Neuronal stem cell (in vitro differentiated cells): Measurements from ENCODE around the gene FANCD2. TPM values are rescaled to one million over a fixed set of nuclear protein-coding genes. Genes with fewer than 3 reads are reported as not detected.
A peak's percentile ranks its signal among the peaks of the same experiment; 100 is the strongest.

Source experiments
- DNase-seq: peaks from one replicate; pipeline ENCODE4 v3.0.0-alpha.2; 2013; ENCODE audit warnings: low spot score
- H2AFZ ChIP-seq: one replicate; pipeline ENCODE4 v1.6.1; 2013; ENCODE audit warnings: mild to moderate bottlenecking, low read length, inconsistent platforms
- H2AK5ac ChIP-seq: 2 replicates; pipeline ENCODE4 v1.6.1; 2013; ENCODE audit warnings: low read depth, mild to moderate bottlenecking, inconsistent platforms, low read length, moderate library complexity, mixed read lengths
- H2BK120ac ChIP-seq: 2 replicates; pipeline ENCODE4 v1.6.1; 2013; ENCODE audit warnings: low read depth, mild to moderate bottlenecking, inconsistent platforms, low read length, moderate library complexity, mixed read lengths
- H2BK12ac ChIP-seq: one replicate; pipeline ENCODE4 v1.6.1; 2013; ENCODE audit warnings: low read length, inconsistent platforms
- H2BK15ac ChIP-seq: 2 replicates; pipeline ENCODE4 v1.6.1; 2013; ENCODE audit warnings: mild to moderate bottlenecking, low read length, inconsistent platforms, mixed read lengths
- H2BK5ac ChIP-seq: one replicate; pipeline ENCODE4 v1.6.1; 2013; ENCODE audit warnings: inconsistent platforms, mild to moderate bottlenecking, low read length, moderate library complexity
- H3K14ac ChIP-seq: one replicate; pipeline ENCODE4 v1.6.1; 2013; ENCODE audit warnings: low read length, inconsistent platforms
- H3K18ac ChIP-seq: 2 replicates; pipeline ENCODE4 v1.6.1; 2013; ENCODE audit warnings: low read length, inconsistent platforms
- H3K23ac ChIP-seq: 2 replicates; pipeline ENCODE4 v1.6.1; 2013; ENCODE audit warnings: low read depth, mild to moderate bottlenecking, mixed read lengths, low read length, inconsistent platforms; ENCODE audit not compliant: poor library complexity
- H3K27ac ChIP-seq: replicated peaks from 3 replicates; pipeline ENCODE4 v1.5.1; 2013; ENCODE audit warnings: low read length, inconsistent platforms
- H3K27me3 ChIP-seq, 3 experiments: 2 replicates each; pipeline ENCODE4 v1.6.1; 2013; ENCODE audit warnings: low read length in 3 of 3, mild to moderate bottlenecking in 2 of 3, inconsistent platforms in 1 of 3, low read depth in 1 of 3, mixed read lengths in 1 of 3, moderate library complexity in 1 of 3; ENCODE audit not compliant: control insufficient read depth in 3 of 3, insufficient read depth in 3 of 3
- H3K36me3 ChIP-seq, 2 donors: replicated peaks in 1 of 2; 2 replicates each; pipeline ENCODE4 v1.6.1; 2013; ENCODE audit warnings: low read length in 2 of 2; ENCODE audit not compliant: control insufficient read depth in 2 of 2, insufficient read depth in 2 of 2
- H3K4ac ChIP-seq: 2 replicates; pipeline ENCODE4 v1.6.1; 2013; ENCODE audit warnings: inconsistent platforms, mild to moderate bottlenecking, low read length, moderate library complexity
- H3K4me1 ChIP-seq, 2 donors: 1 replicate in 1 of 2; 2 replicates in 1 of 2; pipeline ENCODE4 v1.6.1; 2013; ENCODE audit warnings: low read length in 2 of 2, low read depth in 1 of 2; ENCODE audit not compliant: control insufficient read depth in 2 of 2, insufficient read depth in 1 of 2
- H3K4me2 ChIP-seq: one replicate; pipeline ENCODE4 v1.6.1; 2013; ENCODE audit warnings: mild to moderate bottlenecking, low read length, inconsistent platforms; ENCODE audit not compliant: insufficient read depth, poor library complexity, severe bottlenecking
- H3K4me3 ChIP-seq, 2 donors: 2 replicates each; pipeline ENCODE4 v1.5.1; 2013; ENCODE audit warnings: low read length in 2 of 2, mild to moderate bottlenecking in 2 of 2, inconsistent platforms in 1 of 2, moderate library complexity in 1 of 2
- H3K79me1 ChIP-seq: one replicate; pipeline ENCODE4 v1.6.1; 2013; ENCODE audit warnings: low read depth, mild to moderate bottlenecking, inconsistent platforms, low read length, moderate library complexity
- H3K9ac ChIP-seq: one replicate; pipeline ENCODE4 v1.6.1; 2013; ENCODE audit warnings: mild to moderate bottlenecking, low read depth, low read length, inconsistent platforms; ENCODE audit not compliant: poor library complexity
- H3K9me3 ChIP-seq, 2 donors: replicated peaks in 1 of 2; 2 replicates each; pipeline versions ENCODE3 to v1.6.1; 2013; ENCODE audit warnings: low read length in 2 of 2, mild to moderate bottlenecking in 2 of 2, inconsistent platforms in 1 of 2, low read depth in 1 of 2, mixed read lengths in 1 of 2, moderate library complexity in 1 of 2; ENCODE audit not compliant: control insufficient read depth in 2 of 2, insufficient read depth in 1 of 2
- H4K8ac ChIP-seq: one replicate; pipeline ENCODE4 v1.6.1; 2013; ENCODE audit warnings: low read depth, mild to moderate bottlenecking, inconsistent platforms, low read length, moderate library complexity
- H4K91ac ChIP-seq: one replicate; pipeline ENCODE4 v1.6.1; 2013; ENCODE audit warnings: low read length, low read depth, mild to moderate bottlenecking, inconsistent platforms; ENCODE audit not compliant: poor library complexity
- WGBS, 2 donors: extraction: QIAGEN DNeasy Blood & Tissue Kit; methylation state at CpG; one replicate each; pipeline ENCODE4 v1.1.7; 2013; ENCODE audit warnings: missing lambda C conversion rate in 2 of 2, mixed read lengths in 1 of 2; ENCODE audit not compliant: insufficient read length in 2 of 2, insufficient replicate concordance in 1 of 2; ENCODE audit errors: extremely low coverage in 2 of 2; 5-methylcytosine and 5-hydroxymethylcytosine counted together
- polyA plus RNA-seq, 2 experiments: library from polyadenylated mRNA; stranded (reverse); fragments of 200-250 nt; gene quantifications; one replicate each; pipeline ENCODE4 v1.2.3, GENCODE V29; 2013

FANCD2 gene
- polyA plus RNA-seq (2013, experiment 1 of 2): 31.9 TPM
- 34.8 TPM for polyA plus RNA-seq (2013, experiment 2 of 2)

GRCh38 chr3:10026084-10026890 lies at the start of gene FANCD2:
Gene FANCD2 (plus strand): TSS chr3:10026437. CDS start chr3:10028658, 2,221 bp downstream.
- no peak within 1 kb of the TSS for H3K14ac ChIP-seq
- H2AK5ac ChIP-seq: no peak within 1 kb of the TSS
- no peak within 1 kb of the TSS for H4K91ac ChIP-seq
- H2BK12ac ChIP-seq: no peak within 1 kb of the TSS
- no peak within 1 kb of the TSS for H2BK120ac ChIP-seq
- peaks cover 18% of the 10 kb centered on the region for H3K79me1 ChIP-seq
- peak within 1 kb of the TSS; percentile 84 for H3K18ac ChIP-seq
- peaks cover 8 to 57% of the 10 kb centered on the region in 2 donors for H3K36me3 ChIP-seq
- peaks cover 8 to 9% of the 10 kb centered on the region in 2 donors for H3K4me1 ChIP-seq
- H3K9ac ChIP-seq: peak within 1 kb of the TSS; percentile 97
- H2BK15ac ChIP-seq: peak within 1 kb of the TSS; percentile 24
- H2AFZ ChIP-seq: peak within 1 kb of the TSS; percentile 92
- WGBS, 2 donors: no CpG with 5 or more reads among the region's 61 CpGs
- peak within 1 kb of the TSS; percentile 85 for H2BK5ac ChIP-seq
- no peak within 1 kb of the TSS for H3K4ac ChIP-seq
- H3K27me3 ChIP-seq: no peaks in the 10 kb centered on the region
- H4K8ac ChIP-seq: no peak within 1 kb of the TSS
- peak within 1 kb of the TSS; percentile 77 for H3K4me2 ChIP-seq
- DNase-seq: peak; percentile 90
- peak within 1 kb of the TSS; percentile 59 for H3K27ac ChIP-seq
- peak within 1 kb of the TSS; percentile 66 for H3K23ac ChIP-seq
- peak within 1 kb of the TSS; percentile 80 to 95 for H3K4me3 ChIP-seq
- no peaks in the 10 kb centered on the region for H3K9me3 ChIP-seq

DNA sequence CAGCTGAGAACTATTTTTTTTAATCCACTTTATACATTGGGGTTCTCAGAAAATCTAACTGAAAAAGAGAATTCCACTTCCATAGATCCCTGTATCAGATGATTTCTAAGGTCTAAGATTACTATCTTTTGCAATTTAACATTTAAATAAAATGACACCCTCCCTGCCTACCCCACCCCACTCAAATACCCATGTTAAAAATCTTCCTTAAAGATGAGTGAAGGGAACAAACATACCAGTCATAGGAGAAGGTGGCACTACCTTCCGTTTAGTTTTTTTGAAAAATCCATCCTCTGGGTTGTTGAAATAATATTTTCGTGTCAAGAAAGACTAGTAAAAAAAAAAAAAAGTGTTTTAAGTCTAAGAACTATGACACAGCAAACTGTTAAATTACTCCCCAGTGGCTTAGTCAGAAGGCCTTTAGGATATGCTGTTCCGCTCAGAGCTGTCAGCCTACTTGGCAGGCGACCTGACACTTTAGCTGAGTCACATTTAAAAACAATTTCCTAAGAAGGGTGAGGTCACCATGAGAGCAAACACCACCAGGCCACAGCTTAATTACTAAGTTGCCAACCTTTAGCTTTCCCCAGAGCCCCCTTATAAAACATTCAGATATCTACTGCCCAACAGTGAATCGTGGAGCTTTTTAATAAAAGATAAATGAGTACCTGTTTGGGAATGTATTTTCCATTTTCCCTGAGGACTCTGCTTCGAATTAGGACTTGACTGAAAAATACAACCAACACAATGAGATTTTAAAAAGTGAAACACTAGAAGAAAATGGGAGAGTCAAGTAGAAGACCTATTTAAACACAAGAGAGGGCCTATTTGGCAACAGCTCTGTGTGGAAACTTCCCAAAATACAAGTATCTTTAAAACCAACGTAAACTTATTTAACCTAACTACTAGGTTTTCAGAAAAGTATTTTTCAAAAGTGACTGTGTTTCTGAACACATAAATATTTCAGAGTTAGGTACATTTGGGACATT lies 49.2 kb upstream of the FANCD2 start:
- no peak overlapping the region for H3K27ac ChIP-seq
- H3K4me2 ChIP-seq: no peak overlapping the region
- no peak overlapping the region for H2BK120ac ChIP-seq
- no peak for DNase-seq
- H3K14ac ChIP-seq: no peak overlapping the region
- H3K23ac ChIP-seq: no peak overlapping the region
- H4K91ac ChIP-seq: no peak overlapping the region
- H3K27me3 ChIP-seq: no peaks in the 10 kb centered on the region
- H2BK5ac ChIP-seq: no peak overlapping the region
- no CpG with 5 or more reads among the region's 7 CpGs for WGBS, 2 donors
- no peak overlapping the region for H3K4me3 ChIP-seq
- H3K4me1 ChIP-seq: no peaks in the 10 kb centered on the region
- H2BK15ac ChIP-seq: no peak overlapping the region
- no peaks in the 10 kb centered on the region for H3K79me1 ChIP-seq
- H3K4ac ChIP-seq: no peak overlapping the region
- H3K36me3 ChIP-seq: peaks cover 9 to 76% of the 10 kb centered on the region in 2 donors
- no peak overlapping the region for H4K8ac ChIP-seq
- no peaks in the 10 kb centered on the region for H3K9me3 ChIP-seq
- H3K9ac ChIP-seq: no peak overlapping the region
- H2AK5ac ChIP-seq: no peak overlapping the region
- H2AFZ ChIP-seq: no peak overlapping the region
- H2BK12ac ChIP-seq: no peak overlapping the region
- no peak overlapping the region for H3K18ac ChIP-seq

- no peak overlapping the region for H3K27ac ChIP-seq
- no peak overlapping the region for H2AFZ ChIP-seq
- H3K18ac ChIP-seq: no peak overlapping the region
- no peak overlapping the region for H4K8ac ChIP-seq
- H3K27me3 ChIP-seq: no peaks in the 10 kb centered on the region
- H3K36me3 ChIP-seq: peaks cover 6 to 75% of the 10 kb centered on the region in 2 donors
- no peak overlapping the region for H2BK12ac ChIP-seq
- no CpG with 5 or more reads among the region's 8 CpGs for WGBS, 2 donors
- H2AK5ac ChIP-seq: no peak overlapping the region
- H3K4me1 ChIP-seq: no peaks in the 10 kb centered on the region
- no peak overlapping the region for H3K4me2 ChIP-seq
- H3K23ac ChIP-seq: no peak overlapping the region
- H3K79me1 ChIP-seq: no peaks in the 10 kb centered on the region
- no peak for DNase-seq
- H3K9ac ChIP-seq: no peak overlapping the region
- H4K91ac ChIP-seq: no peak overlapping the region
- no peak overlapping the region for H2BK120ac ChIP-seq
- no peak overlapping the region for H3K4me3 ChIP-seq
- H3K9me3 ChIP-seq: no peaks in the 10 kb centered on the region
- H2BK5ac ChIP-seq: no peak overlapping the region
- H2BK15ac ChIP-seq: no peak overlapping the region
- H3K14ac ChIP-seq: no peak overlapping the region
- no peak overlapping the region for H3K4ac ChIP-seq
Observed at GRCh38 chr3:9978710-9979305, 47.4 kb upstream of the FANCD2 start.
